CD4-positive, alpha-beta T cell treated with Interleukin-17A for 1 hour (primary cell): ENCODE data around the gene KLF11.

ENCODE experiments used
- DNase-seq: peaks from one replicate; pipeline ENCODE4 v3.0.0-alpha.2; 2020

KLF11 gene

GRCh38 chr2:10045561-10046355, 2.4 kb downstream of the KLF11 start:
- no peak for DNase-seq

- no peak for DNase-seq
Measured at GRCh38 chr2:10046931-10047330, 3.6 kb downstream of the KLF11 start.

GRCh38 chr2:10047616-10048500, 4.5 kb downstream of the KLF11 start:
- no peak for DNase-seq

- DNase-seq, result peak; percentile 75
Measured at GRCh38 chr2:10048501-10049171, 5.3 kb downstream of the KLF11 start.

GRCh38 chr2:10052216-10052615, 8.9 kb downstream of the KLF11 start:
- DNase-seq, result no peak

- no peak for DNase-seq
Measured at GRCh38 chr2:10053351-10053750, 10.0 kb downstream of the KLF11 start.

- DNase-seq, result no peak
Measured at GRCh38 chr2:10054424-10054823, 11.1 kb downstream of the KLF11 start.

GRCh38 chr2:10054976-10055375, 11.6 kb downstream of the KLF11 start:
- no peak for DNase-seq

- no peak for DNase-seq
Measured at GRCh38 chr2:10056439-10056838, 13.1 kb downstream of the KLF11 start.

GRCh38 chr2:10057231-10058107, 14.1 kb downstream of the KLF11 start:
- no peak for DNase-seq

- no peak for DNase-seq
Measured at GRCh38 chr2:10058251-10059015, 15.1 kb downstream of the KLF11 start.

GRCh38 chr2:10059016-10059351, 15.6 kb downstream of the KLF11 start:
- DNase-seq, result no peak

- no peak for DNase-seq
Measured at GRCh38 chr2:10059552-10060335, 16.4 kb downstream of the KLF11 start.

- no peak for DNase-seq
Measured at GRCh38 chr2:10061221-10061925, 18.0 kb downstream of the KLF11 start.

GRCh38 chr2:10062931-10063365, 19.6 kb downstream of the KLF11 start:
- DNase-seq, result no peak

- no peak for DNase-seq
Measured at GRCh38 chr2:10063566-10063965, 20.2 kb downstream of the KLF11 start.

GRCh38 chr2:10064932-10065772, 21.8 kb downstream of the KLF11 start:
- no peak for DNase-seq

GRCh38 chr2:10065773-10066055, 22.4 kb downstream of the KLF11 start:
- DNase-seq, result no peak

- DNase-seq, result no peak
Measured at GRCh38 chr2:10067330-10067729, 24.0 kb downstream of the KLF11 start.
